Mononuclear cell (primary cell): ENCODE data around the gene FANCE. TPM values are rescaled to one million over a fixed set of nuclear protein-coding genes. Genes with fewer than 3 reads are reported as not detected.

Experiments used
- H3K27me3 ChIP-seq: 2 replicates; pipeline ENCODE4 v1.6.0; 2011; ENCODE audit warnings: low read length, control low read depth; ENCODE audit not compliant: insufficient read depth
- H3K4me1 ChIP-seq: 2 replicates; pipeline ENCODE4 v1.5.1; 2011; ENCODE audit warnings: mild to moderate bottlenecking, low read length, control low read depth; ENCODE audit not compliant: insufficient read depth
- H3K4me3 ChIP-seq: 2 replicates; pipeline ENCODE4 v1.5.1; 2011; ENCODE audit warnings: mild to moderate bottlenecking, low read length, moderate library complexity
- H3K9me3 ChIP-seq: 2 replicates; pipeline ENCODE4 v1.5.1; 2011; ENCODE audit warnings: low read depth, mild to moderate bottlenecking, control low read depth, low read length
- total RNA-seq: library from RNA; depleted of rRNA; stranded (reverse); fragments of >200 nt; gene quantifications from one replicate; pipeline ENCODE4 v1.2.3, GENCODE V29; 2012

The FANCE gene
- total RNA-seq, 1 donor = 1.4 TPM

DNA sequence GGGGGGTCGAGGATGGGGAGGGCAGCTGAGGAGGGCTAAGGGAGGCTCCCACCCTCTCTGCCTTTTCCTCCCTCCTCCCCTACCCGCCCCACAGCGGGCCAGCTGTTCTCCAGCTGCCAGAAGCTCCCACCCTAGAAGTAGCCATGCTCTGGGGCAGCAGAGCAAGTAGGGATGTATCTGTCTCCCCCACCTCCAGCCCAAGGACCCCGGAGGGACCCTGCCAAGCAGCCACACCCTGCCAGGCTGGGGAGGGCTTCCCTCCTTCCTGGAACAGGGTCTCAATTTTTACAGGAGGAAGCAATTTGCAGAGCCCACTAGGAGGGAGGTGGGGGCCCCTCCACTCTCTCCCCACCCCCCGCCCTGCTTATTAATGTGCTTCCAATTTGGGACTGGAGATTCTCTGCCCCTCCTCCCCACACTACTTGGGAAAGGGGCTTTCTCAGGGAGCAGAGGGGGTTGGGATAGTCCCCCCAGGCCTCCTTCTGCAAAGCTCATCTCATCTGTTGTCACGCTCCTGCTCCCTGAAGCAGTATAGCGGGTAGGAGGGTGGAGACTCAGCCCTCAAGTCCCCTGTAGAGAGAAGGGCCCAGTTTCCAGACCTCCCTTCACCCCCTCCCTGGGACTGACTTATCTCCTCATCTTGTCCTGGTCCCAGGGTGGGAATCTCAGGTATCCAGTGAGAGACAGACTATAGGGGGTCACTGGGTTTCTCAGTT, 40.3 kb downstream of the FANCE start:
- no peaks in the 10 kb centered on the region for H3K9me3 ChIP-seq
- H3K27me3 ChIP-seq = peaks cover 5% of the 10 kb centered on the region
- no peak overlapping the region for H3K4me3 ChIP-seq
- peaks cover 17% of the 10 kb centered on the region for H3K4me1 ChIP-seq

DNA sequence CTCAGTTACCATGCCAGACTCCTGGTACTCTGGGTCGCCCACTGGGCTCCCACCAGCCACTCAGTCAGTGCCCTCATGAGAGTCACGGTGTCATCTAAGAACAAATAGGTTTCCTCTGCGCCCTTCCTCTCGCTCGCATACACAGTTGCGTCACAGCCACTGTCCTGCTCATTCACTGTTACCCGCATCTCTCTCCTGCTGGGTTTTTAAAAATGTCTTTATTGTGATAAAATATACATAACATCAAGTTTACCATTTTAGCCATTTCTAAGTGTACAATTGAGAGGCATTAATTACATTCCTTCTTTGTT, 40.8 kb downstream of the FANCE start:
- Histone ChIP-seq H3K4me3 (no peak overlapping the region), H3K27me3 (peaks cover 5% of the 10 kb centered on the region), H3K4me1 (peaks cover 18% of the 10 kb centered on the region), H3K9me3 (no peaks in the 10 kb centered on the region)

DNA sequence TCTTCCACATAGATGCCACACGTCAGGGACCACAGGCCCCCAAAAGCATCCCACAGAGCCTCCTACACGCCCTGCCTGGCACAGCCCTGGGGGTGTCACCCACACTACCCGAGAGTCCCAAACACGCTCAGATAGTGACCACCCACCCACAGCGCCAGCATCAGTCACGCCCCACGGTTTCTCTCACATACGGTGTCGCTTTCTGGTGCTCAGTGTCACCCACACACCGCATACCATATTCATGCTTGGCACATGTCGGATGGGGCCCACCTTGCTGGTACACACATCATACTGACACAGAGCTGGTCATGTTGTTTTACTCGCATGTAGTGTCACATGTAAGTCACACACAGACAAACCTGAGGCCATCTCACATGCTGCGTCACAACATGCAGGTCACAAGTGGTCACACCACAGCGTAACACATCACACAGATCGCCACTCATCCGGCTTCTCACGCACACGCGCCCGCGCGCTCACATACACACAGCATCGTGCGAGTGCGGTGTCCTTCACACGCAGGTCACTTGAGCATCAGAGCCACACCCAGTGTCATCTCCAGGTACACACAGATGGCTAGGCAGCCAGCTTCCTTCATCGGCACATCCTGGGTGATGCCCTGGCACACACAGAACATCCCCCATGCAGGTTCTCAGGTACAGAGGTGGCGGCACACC, 41.3 kb downstream of the FANCE start:
- Histone ChIP-seq H3K27me3 (peaks cover 10% of the 10 kb centered on the region), H3K4me3 (no peak overlapping the region), H3K4me1 (peaks cover 18% of the 10 kb centered on the region), H3K9me3 (no peaks in the 10 kb centered on the region)

DNA sequence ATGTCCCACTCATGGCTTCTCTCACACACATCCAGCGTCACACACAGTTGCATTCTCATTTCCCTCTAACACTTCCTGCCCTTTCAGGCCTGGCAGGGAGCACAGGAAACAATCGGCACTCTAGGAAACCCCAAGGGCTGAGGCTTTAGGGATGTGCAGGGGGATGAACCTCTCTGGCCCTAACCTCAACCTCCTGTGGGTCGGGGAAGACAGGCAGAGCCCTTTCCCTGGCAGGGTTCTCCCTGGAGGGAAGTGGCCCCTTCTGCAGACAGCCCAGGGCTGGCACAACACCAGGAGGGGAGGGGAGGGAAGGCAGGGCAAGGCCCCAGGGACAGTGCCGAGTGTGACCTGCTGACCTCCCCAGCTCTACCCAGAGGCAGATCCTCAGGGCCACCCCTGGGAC, 42.0 kb downstream of the FANCE start:
- H3K4me3 ChIP-seq = no peak overlapping the region
- peaks cover 17% of the 10 kb centered on the region for H3K27me3 ChIP-seq
- H3K9me3 ChIP-seq = no peaks in the 10 kb centered on the region
- peaks cover 19% of the 10 kb centered on the region for H3K4me1 ChIP-seq

DNA sequence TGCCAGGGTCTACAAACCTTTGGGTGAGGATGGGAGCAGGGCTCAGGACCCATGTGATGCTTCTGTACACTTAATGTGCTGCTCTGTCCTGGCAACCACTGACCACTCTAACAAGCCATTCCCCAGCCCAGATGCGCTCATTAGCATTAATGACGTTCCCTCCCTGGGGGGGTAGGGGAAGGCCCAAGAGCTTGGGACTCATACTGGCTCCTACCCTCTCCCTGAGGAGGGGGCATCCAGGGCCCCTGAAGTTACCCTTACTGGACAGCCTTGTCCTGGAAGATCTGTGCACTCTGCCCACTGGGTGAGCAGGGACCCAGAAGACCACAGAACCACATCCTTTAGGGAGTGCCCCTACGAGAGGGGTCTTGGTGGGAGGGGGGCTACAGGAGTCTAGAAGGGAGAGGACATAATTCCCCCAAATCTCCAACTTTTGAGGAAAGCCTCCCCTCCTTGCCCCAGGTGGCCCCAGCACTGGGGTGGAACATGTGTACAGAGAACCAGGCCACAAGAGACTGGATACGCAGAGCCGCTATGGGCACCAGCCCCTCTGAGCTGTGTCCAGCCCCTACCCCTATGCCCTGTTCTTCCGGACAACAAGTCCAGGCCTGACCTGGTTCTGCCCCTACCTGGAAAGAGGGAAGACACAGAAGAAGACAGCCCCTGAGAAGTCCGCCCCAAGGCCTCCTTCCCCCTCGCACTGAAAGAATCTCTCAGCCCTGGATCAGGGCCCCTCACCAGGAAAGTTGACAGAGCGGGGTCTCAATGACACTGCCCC, 43.3 kb downstream of the FANCE start:
- H3K27me3 ChIP-seq = peaks cover 30% of the 10 kb centered on the region
- no peak overlapping the region for H3K4me3 ChIP-seq
- peaks cover 19% of the 10 kb centered on the region for H3K4me1 ChIP-seq
- no peaks in the 10 kb centered on the region for H3K9me3 ChIP-seq

DNA sequence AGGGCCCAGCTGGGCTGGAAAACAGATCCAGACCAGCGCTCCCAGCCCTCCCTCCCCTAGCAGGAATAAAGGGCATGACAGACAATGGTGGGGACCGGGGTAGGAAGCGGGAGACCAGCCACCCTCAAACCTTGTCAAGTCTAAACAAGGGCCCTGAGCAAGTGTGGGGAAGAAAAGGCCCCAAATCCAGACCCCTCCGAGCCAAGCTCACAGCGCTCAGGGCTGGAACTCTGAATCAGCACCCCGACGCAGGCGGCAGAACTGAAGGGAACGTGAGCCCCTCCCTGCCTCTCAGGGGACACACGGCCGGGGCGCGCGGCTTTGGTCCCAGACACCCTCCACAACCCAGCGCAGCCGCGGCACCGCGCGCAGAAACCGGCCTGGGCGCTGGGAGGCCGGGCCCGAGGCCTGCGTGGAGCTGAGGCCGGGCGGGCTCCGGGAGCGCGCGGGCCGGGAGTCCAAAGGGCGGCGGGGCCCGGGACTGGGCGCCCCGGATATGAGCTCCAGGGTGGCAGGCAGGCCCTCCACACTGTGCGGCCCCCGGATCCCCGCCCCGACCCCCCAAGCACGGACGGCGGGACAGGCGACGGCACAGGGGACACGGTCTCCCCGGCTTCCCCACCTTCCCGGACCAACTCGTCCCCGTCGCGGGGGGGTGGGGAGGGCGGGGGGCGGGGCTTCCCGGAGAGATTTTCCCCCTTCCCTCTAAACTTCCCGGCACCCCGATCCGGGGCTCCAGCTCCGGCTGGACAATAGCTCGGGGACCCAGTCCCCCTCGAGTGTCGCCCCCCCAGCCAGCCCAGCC, 44.1 kb downstream of the FANCE start:
- peaks cover 19% of the 10 kb centered on the region for H3K4me1 ChIP-seq
- no peak overlapping the region for H3K4me3 ChIP-seq
- no peaks in the 10 kb centered on the region for H3K9me3 ChIP-seq
- peaks cover 31% of the 10 kb centered on the region for H3K27me3 ChIP-seq

DNA sequence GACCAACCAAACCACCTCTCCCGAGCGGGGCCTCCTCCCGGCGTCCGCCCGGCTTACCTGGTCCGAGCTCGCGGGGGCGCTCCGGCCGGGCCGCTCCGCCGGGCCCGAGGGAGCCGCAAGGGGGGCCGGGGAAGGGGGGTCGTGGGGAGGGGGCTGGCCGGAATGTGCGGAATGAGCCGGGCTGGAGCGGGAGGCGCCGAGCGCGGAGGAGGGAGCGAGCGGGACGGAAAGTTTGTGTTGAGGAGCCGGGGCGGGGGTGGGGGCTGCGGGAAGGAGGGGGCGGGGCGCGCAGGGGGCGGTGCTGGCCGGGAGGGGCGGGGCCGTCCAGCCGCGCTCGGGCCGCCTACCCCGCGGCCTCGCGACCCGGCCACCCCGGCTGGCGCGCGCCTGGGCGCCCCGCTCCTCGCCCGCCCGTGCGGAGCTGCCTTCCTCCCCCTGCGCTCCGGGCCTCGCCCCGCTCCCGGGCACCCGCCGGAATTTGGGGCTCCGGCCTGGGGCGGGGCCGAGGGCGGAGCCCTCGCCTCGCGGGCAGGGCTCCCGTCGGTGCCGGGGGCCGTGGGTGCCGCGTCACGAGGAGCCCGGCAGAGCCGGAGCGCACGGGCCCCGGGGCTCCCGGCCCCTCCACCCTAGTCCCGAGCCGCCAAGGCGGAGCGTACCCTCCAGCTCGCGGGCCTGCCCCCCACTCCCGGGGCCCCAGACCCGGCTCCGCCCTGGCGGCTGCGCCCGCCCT, 44.9 kb downstream of the FANCE start, which contains the start of gene TEAD3:
TSS of gene TEAD3 (minus strand) at position 239 of the 730 bp plus-strand sequence.
- H3K9me3 ChIP-seq = no peaks in the 10 kb centered on the region
- peaks cover 19% of the 10 kb centered on the region for H3K4me1 ChIP-seq
- H3K4me3 ChIP-seq = peak within 1 kb of the TSS; percentile 44
- H3K27me3 ChIP-seq = peaks cover 31% of the 10 kb centered on the region

DNA sequence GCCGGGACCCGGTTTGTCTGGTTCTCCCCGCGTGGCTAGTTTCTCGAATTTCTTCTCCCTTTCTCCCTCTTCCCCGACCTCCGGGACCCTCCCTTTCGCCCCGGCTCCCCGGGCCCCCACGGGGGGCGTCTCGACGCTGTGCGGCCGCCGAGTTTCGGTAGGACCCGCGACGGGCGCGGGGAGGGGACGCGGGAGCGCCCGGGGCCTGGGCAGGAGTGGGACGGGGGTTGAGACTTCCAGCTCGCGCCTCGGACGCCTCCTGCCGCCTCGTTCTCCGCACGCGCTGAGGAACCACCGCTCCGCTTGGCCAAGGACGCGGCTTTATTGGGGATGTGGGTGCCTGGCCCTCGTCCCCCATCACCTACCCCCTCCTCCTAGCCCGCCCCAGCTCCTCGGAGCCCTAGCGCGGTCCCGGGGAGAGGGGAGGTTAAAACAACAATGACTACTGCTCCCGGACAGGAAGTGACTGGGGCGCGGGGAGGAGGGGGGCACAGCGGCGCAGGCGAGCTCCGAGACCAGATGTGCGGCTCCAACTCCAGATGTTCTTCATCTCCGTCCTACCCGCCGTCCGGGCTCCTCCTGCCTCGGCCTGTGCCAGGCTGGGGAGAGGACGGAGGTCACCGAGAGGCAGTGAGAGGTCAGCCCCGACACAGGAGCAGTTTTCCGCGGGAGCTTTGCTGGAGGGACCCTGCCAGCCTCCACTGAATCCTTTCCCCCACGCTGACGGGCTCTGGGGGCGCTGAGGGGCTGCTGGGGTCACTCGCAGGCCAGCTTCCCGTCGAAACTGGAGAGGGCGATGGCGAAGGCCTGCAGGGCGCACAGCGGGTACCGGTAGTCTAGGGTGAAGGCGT, 45.7 kb downstream of the FANCE start:
- Histone ChIP-seq H3K4me3 (peak overlapping the region; percentile 44), H3K4me1 (peaks cover 19% of the 10 kb centered on the region), H3K9me3 (no peaks in the 10 kb centered on the region), H3K27me3 (peaks cover 31% of the 10 kb centered on the region)

DNA sequence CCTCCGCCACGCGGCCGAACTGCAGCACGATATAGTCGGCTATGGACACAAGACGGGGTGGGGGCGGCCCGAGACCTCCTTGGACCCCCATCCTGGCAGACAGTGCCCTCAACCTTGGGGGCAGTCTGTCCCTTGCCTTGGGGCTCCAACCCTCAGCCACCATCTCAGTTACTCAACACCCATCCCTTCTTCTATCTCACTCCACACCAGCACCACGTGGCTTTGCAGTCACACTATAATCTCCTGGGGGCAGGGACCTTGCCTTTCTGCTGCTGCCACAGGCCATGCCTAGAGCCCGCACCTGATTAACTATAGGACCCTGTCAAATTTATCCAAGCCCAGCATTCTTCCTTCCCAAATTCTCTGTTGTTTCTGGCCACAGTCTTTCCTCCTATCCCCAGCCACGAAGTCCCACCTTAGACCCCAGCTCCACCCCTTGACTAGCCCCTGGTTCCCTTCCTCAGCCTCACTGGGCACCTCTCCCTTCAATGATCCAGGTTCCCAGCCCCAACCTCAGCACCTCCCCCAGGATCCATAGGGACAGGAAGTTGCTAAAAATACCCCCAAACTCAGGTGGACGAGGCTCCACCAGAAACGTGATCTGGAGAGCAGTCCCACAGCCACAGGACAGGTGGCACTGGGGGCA, 46.4 kb downstream of the FANCE start:
- H3K4me1 ChIP-seq = peaks cover 19% of the 10 kb centered on the region
- no peaks in the 10 kb centered on the region for H3K9me3 ChIP-seq
- peaks cover 34% of the 10 kb centered on the region for H3K27me3 ChIP-seq
- H3K4me3 ChIP-seq = no peak overlapping the region

DNA sequence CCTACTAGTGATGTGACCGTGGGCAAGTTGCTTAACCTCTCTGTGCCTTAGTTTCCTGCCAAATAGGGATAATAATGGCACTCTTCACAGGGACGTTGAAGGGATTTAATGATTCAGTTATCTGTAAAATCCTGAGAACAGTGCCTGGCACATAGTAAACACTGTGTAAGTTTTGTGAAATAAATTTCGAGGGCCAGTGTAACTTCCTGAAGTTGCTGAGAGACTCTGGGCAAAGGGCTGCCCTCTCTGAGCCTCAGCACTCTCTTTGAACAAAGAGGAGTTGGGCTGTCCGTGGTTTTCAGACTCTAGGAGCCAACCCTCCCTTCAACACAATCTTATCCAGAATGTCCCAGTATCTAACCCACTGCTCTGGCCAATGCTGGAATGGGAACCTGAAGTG, 47.2 kb downstream of the FANCE start:
- H3K4me1 ChIP-seq = peaks cover 15% of the 10 kb centered on the region

DNA sequence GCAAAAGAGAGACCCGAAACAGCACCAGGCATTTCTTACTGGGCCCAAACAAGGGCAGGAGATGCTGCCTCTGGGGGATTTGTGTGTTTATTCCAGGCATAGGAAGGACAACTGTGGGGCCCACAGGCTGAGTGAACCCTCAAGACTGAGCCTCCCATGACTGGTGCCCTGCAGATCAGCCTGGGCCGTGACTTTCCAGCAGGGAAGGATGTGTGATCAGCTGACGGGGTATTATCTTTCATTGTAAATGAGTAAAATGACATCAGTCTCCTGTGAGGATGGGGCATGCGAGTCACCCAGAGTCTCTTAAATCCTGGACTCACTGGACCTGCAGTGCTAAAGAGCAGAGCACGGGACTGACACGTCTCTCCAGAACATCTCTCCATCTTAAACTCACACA, 48.6 kb downstream of the FANCE start:
- H3K27me3 ChIP-seq = peaks cover 35% of the 10 kb centered on the region
- no peak overlapping the region for H3K4me3 ChIP-seq
- no peaks in the 10 kb centered on the region for H3K9me3 ChIP-seq
- peaks cover 13% of the 10 kb centered on the region for H3K4me1 ChIP-seq

More for the DNA sequence above, 47.2 kb downstream of the FANCE start:
- no peak overlapping the region for H3K4me3 ChIP-seq
- peaks cover 37% of the 10 kb centered on the region for H3K27me3 ChIP-seq
- H3K9me3 ChIP-seq = no peaks in the 10 kb centered on the region

DNA sequence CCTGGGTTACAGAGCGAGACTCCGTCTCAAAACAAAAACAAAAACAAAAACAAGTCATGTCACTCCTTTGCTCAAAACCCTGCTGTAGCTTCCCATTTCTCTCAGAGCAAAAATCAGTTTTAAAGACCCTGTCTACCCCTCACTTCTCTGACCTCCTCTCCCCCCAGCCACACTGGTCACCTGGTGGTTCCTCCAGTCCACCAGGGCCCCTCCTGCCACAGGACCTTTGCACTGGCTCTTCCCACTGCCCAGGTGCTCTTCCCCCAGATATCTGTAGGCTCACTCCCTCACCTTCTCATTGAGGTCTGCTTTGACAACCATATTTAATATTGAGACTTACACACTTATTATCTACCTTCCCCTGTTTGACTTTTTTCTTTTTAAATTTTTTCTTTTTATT, 49.6 kb downstream of the FANCE start:
- no peaks in the 10 kb centered on the region for H3K9me3 ChIP-seq
- peaks cover 13% of the 10 kb centered on the region for H3K4me1 ChIP-seq
- H3K27me3 ChIP-seq = peaks cover 32% of the 10 kb centered on the region
- H3K4me3 ChIP-seq = no peak overlapping the region

DNA sequence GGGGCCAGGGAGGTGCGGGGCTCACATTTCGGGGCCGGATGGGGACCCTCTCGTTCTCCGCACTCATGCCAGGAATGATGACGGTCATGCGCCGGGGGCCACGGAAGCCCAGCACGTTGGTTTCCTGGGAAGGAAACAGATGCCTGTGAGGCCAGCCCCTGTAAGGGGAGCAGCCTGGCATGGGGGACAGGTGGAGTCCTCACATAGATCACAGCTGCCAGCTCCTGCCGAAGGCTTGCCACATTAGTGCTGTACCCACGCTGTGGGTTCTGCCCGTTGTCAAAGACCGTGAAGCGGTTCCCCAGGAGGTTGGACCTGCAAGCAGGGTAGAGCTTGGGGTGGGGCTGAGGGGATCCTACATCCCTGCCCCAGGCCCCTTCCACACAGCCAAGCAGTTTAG, 51.4 kb downstream of the FANCE start:
- no peak overlapping the region for H3K4me3 ChIP-seq
- H3K27me3 ChIP-seq = peaks cover 26% of the 10 kb centered on the region
- H3K4me1 ChIP-seq = peaks cover under 1% of the 10 kb centered on the region
- H3K9me3 ChIP-seq = no peaks in the 10 kb centered on the region
